ENCODE data around the gene YPEL5. TPM values are rescaled to one million over a fixed set of nuclear protein-coding genes. Genes with fewer than 3 reads are reported as not detected.

The YPEL5 gene
- total RNA-seq, 1 experiment from 2014 or later, result 225 TPM

GRCh38 chr2:30208453-30208852 lies 61.6 kb downstream of the YPEL5 start:
- intact Hi-C loops (cut with micrococcal nuclease; ENCODE audit: unreplicated experiment), result loop anchor here (1.0 to 2.0 kb wide), 2 partner anchors 44 to 499 kb away; no protein-coding TSS in a partner anchor
- peak; percentile 89 for DNase-seq (ENCODE audit: low spot score)
- Histone ChIP-seq H3K27me3 (replicated peaks; ENCODE audit: insufficient read depth, low read depth, low read length, poor library complexity) (no peaks in the 10 kb centered on the region), H3K9me3 (ENCODE audit: low read depth, low read length, poor library complexity, severe bottlenecking) (no peaks in the 10 kb centered on the region), H3K36me3 (ENCODE audit: insufficient read depth, low read length, poor library complexity, severe bottlenecking) (no peaks in the 10 kb centered on the region), H3K27ac (ENCODE audit: low read depth, low read length, poor library complexity, severe bottlenecking) (no peak overlapping the region), H3K4me1 (ENCODE audit: insufficient read depth, low read length, poor library complexity, severe bottlenecking) (peaks cover 14% of the 10 kb centered on the region), H3K4me3 (ENCODE audit: low read depth, low read length, poor library complexity, severe bottlenecking) (no peak overlapping the region)
- no TSS peak for BruUV-seq (replicated peaks)
- TF ChIP-seq, protein P1, sequence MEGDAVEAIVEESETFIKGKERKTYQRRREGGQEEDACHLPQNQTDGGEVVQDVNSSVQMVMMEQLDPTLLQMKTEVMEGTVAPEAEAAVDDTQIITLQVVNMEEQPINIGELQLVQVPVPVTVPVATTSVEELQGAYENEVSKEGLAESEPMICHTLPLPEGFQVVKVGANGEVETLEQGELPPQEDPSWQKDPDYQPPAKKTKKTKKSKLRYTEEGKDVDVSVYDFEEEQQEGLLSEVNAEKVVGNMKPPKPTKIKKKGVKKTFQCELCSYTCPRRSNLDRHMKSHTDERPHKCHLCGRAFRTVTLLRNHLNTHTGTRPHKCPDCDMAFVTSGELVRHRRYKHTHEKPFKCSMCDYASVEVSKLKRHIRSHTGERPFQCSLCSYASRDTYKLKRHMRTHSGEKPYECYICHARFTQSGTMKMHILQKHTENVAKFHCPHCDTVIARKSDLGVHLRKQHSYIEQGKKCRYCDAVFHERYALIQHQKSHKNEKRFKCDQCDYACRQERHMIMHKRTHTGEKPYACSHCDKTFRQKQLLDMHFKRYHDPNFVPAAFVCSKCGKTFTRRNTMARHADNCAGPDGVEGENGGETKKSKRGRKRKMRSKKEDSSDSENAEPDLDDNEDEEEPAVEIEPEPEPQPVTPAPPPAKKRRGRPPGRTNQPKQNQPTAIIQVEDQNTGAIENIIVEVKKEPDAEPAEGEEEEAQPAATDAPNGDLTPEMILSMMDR (conservative IDR thresholded peaks at IDR 0.05; ENCODE audit: low read depth, low read length), result peak; percentile 88
- no peak for TF ChIP-seq EZH2 (IDR thresholded peaks at IDR 0.05; ENCODE audit: borderline replicate concordance, low read depth, low read length, poor library complexity, severe bottlenecking)
- ChIA-PET POLR2A (ENCODE audit: low non-redundant PET) (no interaction called here), CTCF (interaction anchor here (0.6 to 2.6 kb wide), 4 partner anchors 16 to 503 kb away, joined by 3 to 39 read pairs (median 7); no protein-coding TSS in a partner anchor)

DNA sequence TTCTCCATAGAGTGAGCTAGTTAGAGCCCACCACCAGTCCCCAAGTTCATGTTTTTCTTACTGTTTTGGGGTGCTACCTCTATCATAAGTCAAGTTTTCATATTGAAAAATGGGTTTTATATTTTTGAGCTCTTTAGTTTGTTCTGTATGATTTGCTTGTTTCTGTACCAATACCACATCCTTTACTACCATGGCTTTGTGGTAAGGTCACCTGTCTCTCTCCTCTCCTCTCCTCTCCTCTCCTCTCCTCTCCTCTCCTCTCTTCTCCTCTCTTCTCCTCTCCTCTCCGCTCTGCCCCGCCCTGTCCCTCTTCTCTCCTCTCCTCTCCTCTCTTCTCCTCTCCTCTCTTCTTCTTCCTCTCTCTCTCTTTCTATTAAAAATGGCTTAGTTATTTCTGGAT lies 62.4 kb downstream of the YPEL5 start:
- no peak for DNase-seq (ENCODE audit: low spot score)
- Histone ChIP-seq H3K9me3 (ENCODE audit: low read depth, low read length, poor library complexity, severe bottlenecking) (no peaks in the 10 kb centered on the region), H3K4me1 (ENCODE audit: insufficient read depth, low read length, poor library complexity, severe bottlenecking) (peaks cover 21% of the 10 kb centered on the region), H3K36me3 (ENCODE audit: insufficient read depth, low read length, poor library complexity, severe bottlenecking) (no peaks in the 10 kb centered on the region), H3K27ac (ENCODE audit: low read depth, low read length, poor library complexity, severe bottlenecking) (no peak overlapping the region), H3K27me3 (replicated peaks; ENCODE audit: insufficient read depth, low read depth, low read length, poor library complexity) (no peaks in the 10 kb centered on the region), H3K4me3 (ENCODE audit: low read depth, low read length, poor library complexity, severe bottlenecking) (no peak overlapping the region)
- POLR2A ChIA-PET (ENCODE audit: low non-redundant PET), result no interaction called here
- no TSS peak for BruUV-seq (replicated peaks)
- intact Hi-C loops (cut with micrococcal nuclease; ENCODE audit: unreplicated experiment), result loop anchor here (2.0 kb wide), 1 partner anchor 44 kb away; no protein-coding TSS in a partner anchor
- CTCF ChIA-PET, result interaction anchor here (1.2 to 2.6 kb wide), 2 partner anchors 497 to 502 kb away, joined by 4 to 39 read pairs; no protein-coding TSS in a partner anchor
- no peak for TF ChIP-seq EZH2 (IDR thresholded peaks at IDR 0.05; ENCODE audit: borderline replicate concordance, low read depth, low read length, poor library complexity, severe bottlenecking)
- TF ChIP-seq, protein P1 (conservative IDR thresholded peaks at IDR 0.05; ENCODE audit: low read depth, low read length), result no peak

Other genes starting within 250 kb of the YPEL5 start
- 10.8 and 14.7 TPM in 2 replicates for gene ALK, start 225.4 kb upstream of the YPEL5 start, total RNA-seq (2021)
- 114 and 140 TPM in 2 replicates for gene LBH, start 84.5 kb downstream of the YPEL5 start, total RNA-seq (2021)

Data from A673 (cell line).